H9 (cell line): ENCODE data around the gene PRSS56. TPM values are rescaled to one million over a fixed set of nuclear protein-coding genes. Genes with fewer than 3 reads are reported as not detected.

ENCODE experiments used
- DNase-seq: peaks from one replicate; pipeline ENCODE4 v3.0.0-alpha.2; 2017
- H2AFZ ChIP-seq: one replicate; pipeline ENCODE4 v1.6.1; 2013; ENCODE audit warnings: mild to moderate bottlenecking, low read length, control low read depth, moderate library complexity
- H2AK5ac ChIP-seq: 2 replicates; pipeline ENCODE4 v1.6.1; 2013; ENCODE audit warnings: low read length, control low read depth, mixed read lengths; ENCODE audit not compliant: insufficient read length
- H2BK120ac ChIP-seq: one replicate; pipeline ENCODE4 v1.6.1; 2013; ENCODE audit warnings: low read depth, mild to moderate bottlenecking, low read length, control low read depth, inconsistent platforms; ENCODE audit not compliant: poor library complexity, severe bottlenecking
- H2BK12ac ChIP-seq: 2 replicates; pipeline ENCODE4 v1.6.1; 2013; ENCODE audit warnings: low read length, control low read depth, mixed read lengths, low read depth; ENCODE audit not compliant: insufficient read length
- H2BK15ac ChIP-seq: 2 replicates; pipeline ENCODE4 v1.6.1; 2013; ENCODE audit warnings: low read depth, low read length, control low read depth
- H2BK20ac ChIP-seq: one replicate; pipeline ENCODE4 v1.6.1; 2013; ENCODE audit warnings: low read depth, mild to moderate bottlenecking, low read length, control low read depth, inconsistent platforms; ENCODE audit not compliant: poor library complexity, severe bottlenecking
- H2BK5ac ChIP-seq: 2 replicates; pipeline ENCODE4 v1.6.1; 2013; ENCODE audit warnings: low read length, control low read depth, mixed read lengths; ENCODE audit not compliant: insufficient read length
- H3K14ac ChIP-seq: 2 replicates; pipeline ENCODE4 v1.6.1; 2013; ENCODE audit warnings: low read length, control low read depth; ENCODE audit not compliant: insufficient read depth
- H3K18ac ChIP-seq: 2 replicates; pipeline ENCODE4 v1.6.1; 2013; ENCODE audit warnings: low read depth, mild to moderate bottlenecking, mixed read lengths, low read length, control low read depth; ENCODE audit not compliant: insufficient read length
- H3K23ac ChIP-seq: 2 replicates; pipeline ENCODE4 v1.6.1; 2013; ENCODE audit warnings: low read length, control low read depth, mixed read lengths, low read depth; ENCODE audit not compliant: insufficient read length
- H3K23me2 ChIP-seq: 2 replicates; pipeline ENCODE4 v1.6.1; 2013; ENCODE audit warnings: low read depth, mild to moderate bottlenecking, mixed read lengths, low read length, control low read depth; ENCODE audit not compliant: insufficient read length, poor library complexity, severe bottlenecking
- H3K27ac ChIP-seq: 2 replicates; pipeline ENCODE4 v1.5.1; 2013; ENCODE audit warnings: low read length, control low read depth, mixed read lengths, low read depth; ENCODE audit not compliant: insufficient read length
- H3K27me3 ChIP-seq: 2 replicates; pipeline ENCODE4 v1.6.1; 2013; ENCODE audit warnings: low read length, control low read depth, inconsistent platforms; ENCODE audit not compliant: insufficient read depth
- H3K4ac ChIP-seq: 2 replicates; pipeline ENCODE4 v1.6.1; 2013; ENCODE audit warnings: low read depth, mild to moderate bottlenecking, control low read depth, inconsistent platforms, low read length, moderate library complexity
- H3K4me1 ChIP-seq: 2 replicates; pipeline ENCODE4 v1.6.1; 2013; ENCODE audit warnings: low read length, control low read depth, inconsistent platforms; ENCODE audit not compliant: insufficient read depth
- H3K4me2 ChIP-seq: 2 replicates; pipeline ENCODE4 v1.6.1; 2013; ENCODE audit warnings: low read length, control low read depth, mixed read lengths; ENCODE audit not compliant: insufficient read length, insufficient read depth
- H3K56ac ChIP-seq: 2 replicates; pipeline ENCODE4 v1.6.1; 2013; ENCODE audit warnings: low read depth, mild to moderate bottlenecking, mixed read lengths, low read length, control low read depth; ENCODE audit not compliant: insufficient read length
- H3K79me1 ChIP-seq: 2 replicates; pipeline ENCODE4 v1.6.1; 2013; ENCODE audit warnings: low read depth, mild to moderate bottlenecking, moderate library complexity, low read length, control low read depth, inconsistent platforms; ENCODE audit not compliant: insufficient read depth, poor library complexity, severe bottlenecking
- H3K79me2 ChIP-seq: 2 replicates; pipeline ENCODE4 v1.6.1; 2013; ENCODE audit warnings: low read length, control low read depth, inconsistent platforms; ENCODE audit not compliant: insufficient read depth
- H3K9ac ChIP-seq: 2 replicates; pipeline ENCODE4 v1.6.1; 2013; ENCODE audit warnings: low read length, control low read depth, mixed read lengths; ENCODE audit not compliant: insufficient read length; ENCODE audit errors: extremely low read depth
- H3K9me3 ChIP-seq: one replicate; pipeline ENCODE4 v1.6.1; 2013; ENCODE audit warnings: low read depth, low read length, inconsistent platforms; ENCODE audit not compliant: control insufficient read depth
- H3T11ph ChIP-seq: one replicate; pipeline ENCODE4 v1.6.1; 2013; ENCODE audit warnings: mild to moderate bottlenecking, low read length, control low read depth, inconsistent platforms
- H4K20me1 ChIP-seq: one replicate; pipeline ENCODE4 v1.6.1; 2013; ENCODE audit not compliant: control insufficient read depth, insufficient read length, insufficient read depth
- H4K5ac ChIP-seq: 2 replicates; pipeline ENCODE4 v1.6.1; 2013; ENCODE audit warnings: low read depth, mild to moderate bottlenecking, mixed read lengths, low read length, control low read depth; ENCODE audit not compliant: insufficient read length
- H4K8ac ChIP-seq: replicated peaks from 2 replicates; pipeline ENCODE4 v1.6.1; 2013; ENCODE audit warnings: low read length, control low read depth, mixed read lengths, low read depth; ENCODE audit not compliant: insufficient read length
- H4K91ac ChIP-seq: 2 replicates; pipeline ENCODE4 v1.6.1; 2013; ENCODE audit warnings: low read depth, mild to moderate bottlenecking, moderate library complexity, mixed read lengths, low read length, control low read depth; ENCODE audit not compliant: insufficient read length
- H3K27ac Mint-ChIP-seq, 3 experiments: 2 replicates in 2 of 3; 3 replicates in 1 of 3; pipeline ENCODE4 v1.8.0; 2020 to 2021; ENCODE audit warnings: mixed read lengths in 3 of 3, mild to moderate bottlenecking in 1 of 3, moderate library complexity in 1 of 3
- H3K27me3 Mint-ChIP-seq: 2 replicates; pipeline ENCODE4 v1.8.0; 2021; ENCODE audit warnings: low read depth, mild to moderate bottlenecking, moderate library complexity, mixed read lengths
- H3K36me3 Mint-ChIP-seq, 3 experiments: 2 replicates in 2 of 3; 3 replicates in 1 of 3; pipeline ENCODE4 v1.8.0; 2020 to 2021; ENCODE audit warnings: low read depth in 3 of 3, mixed read lengths in 3 of 3; ENCODE audit not compliant: insufficient read depth in 1 of 3
- H3K4me1 Mint-ChIP-seq, 2 experiments: 2 replicates each; pipeline ENCODE4 v1.8.0; 2020; ENCODE audit warnings: mixed read lengths in 2 of 2
- H3K4me3 Mint-ChIP-seq, 2 experiments: 2 replicates in 1 of 2; 3 replicates in 1 of 2; pipeline ENCODE4 v1.8.0; 2020 to 2021; ENCODE audit warnings: mild to moderate bottlenecking in 2 of 2, mixed read lengths in 2 of 2, moderate library complexity in 1 of 2
- H3K9me3 Mint-ChIP-seq, 2 experiments: 2 replicates in 1 of 2; 3 replicates in 1 of 2; pipeline ENCODE4 v1.8.0; 2020; ENCODE audit warnings: mild to moderate bottlenecking in 2 of 2, mixed read lengths in 2 of 2, moderate library complexity in 1 of 2
- WGBS: extraction: QIAGEN DNeasy Blood & Tissue Kit; methylation state at CpG from one replicate; pipeline ENCODE4 v1.1.7; 2013; ENCODE audit warnings: missing lambda C conversion rate, low lambda C conversion rate, mixed read lengths; ENCODE audit not compliant: insufficient read length; ENCODE audit errors: extremely low coverage; 5-methylcytosine and 5-hydroxymethylcytosine counted together
- total RNA-seq: library from RNA; stranded (reverse); gene quantifications from 2 replicates; pipeline ENCODE4 v1.2.1, GENCODE V29; 2021
- TF ChIP-seq, protein P1 (sequence below): fragments of 200-600 bp; sonication (generic); conservative IDR thresholded peaks from 3 replicates; pipeline ENCODE4 v1.8.0; 2021; ENCODE audit warnings: antibody characterized with exemption, mild to moderate bottlenecking

The PRSS56 gene
- total RNA-seq, 1 experiment from 2014 or later = not detected

DNA sequence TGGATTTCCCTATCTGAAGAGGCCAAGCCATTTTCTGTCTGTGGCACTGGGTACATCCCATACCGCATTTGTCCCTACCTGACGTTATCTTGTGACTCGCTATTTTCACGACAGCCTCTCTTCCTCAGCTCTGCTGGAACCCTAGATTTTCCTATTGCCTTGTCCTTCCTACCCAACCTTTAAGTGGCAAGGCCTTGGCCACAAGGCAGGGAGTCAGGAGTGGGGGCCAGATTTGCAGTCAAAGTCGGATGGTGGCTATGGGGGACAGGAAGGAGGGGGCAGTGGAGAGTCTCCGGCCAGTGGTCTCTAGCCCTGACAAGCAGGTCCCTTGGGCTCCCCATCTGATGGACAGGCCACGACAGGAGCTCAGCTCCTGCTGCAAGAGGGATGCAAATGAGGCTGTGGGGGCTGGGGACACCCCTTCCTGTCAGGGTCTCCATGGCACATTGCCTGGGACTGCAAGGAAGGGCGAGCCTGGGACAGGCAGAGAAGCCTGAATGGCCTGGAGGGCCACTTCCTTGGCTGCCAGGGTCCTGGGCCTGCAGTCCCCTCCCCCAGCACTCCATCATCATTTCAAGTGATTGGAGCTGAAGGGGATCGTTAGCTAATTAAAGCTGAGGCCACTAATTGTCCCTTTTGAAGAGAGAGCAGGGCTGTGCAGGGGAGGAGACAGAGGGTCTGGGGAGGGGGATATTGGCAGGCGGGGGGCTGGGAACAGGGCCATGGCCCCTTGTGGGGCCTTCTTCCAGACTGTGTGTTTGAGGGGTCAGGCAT lies 26.3 kb upstream of the PRSS56 start:
- Histone ChIP-seq H3K14ac (0 out of 2 replicates have a peak overlapping the region, but pooled peaks have one; percentile 30), H3K4me1 (peaks cover 2% of the 10 kb centered on the region; the same call in 1 of the 2 replicates), H4K91ac (no peak overlapping the region), H3K56ac (no peak overlapping the region), H3K4ac (no peak overlapping the region), H2BK15ac (no peak overlapping the region), H4K5ac (no peak overlapping the region), H3K79me2 (no peaks in the 10 kb centered on the region), H4K8ac (no peak overlapping the region), H3K9ac (no peak overlapping the region), H3K18ac (no peak overlapping the region), H3T11ph (no peak overlapping the region), H4K20me1 (no peaks in the 10 kb centered on the region), H2BK5ac (no peak overlapping the region), H3K23ac (no peak overlapping the region), H3K23me2 (no peaks in the 10 kb centered on the region), H2AFZ (no peak overlapping the region), H3K9me3 (no peaks in the 10 kb centered on the region), H2BK20ac (no peak overlapping the region), H2AK5ac (no peak overlapping the region), H2BK12ac (no peak overlapping the region), H3K79me1 (no peaks in the 10 kb centered on the region), H3K27ac (no peak overlapping the region), H3K4me2 (no peak overlapping the region), H2BK120ac (no peak overlapping the region), H3K27me3 (no peaks in the 10 kb centered on the region; the same call in 1 of the 2 replicates)
- WGBS = no CpG with 5 or more reads among the region's 10 CpGs
- TF ChIP-seq, protein P1, sequence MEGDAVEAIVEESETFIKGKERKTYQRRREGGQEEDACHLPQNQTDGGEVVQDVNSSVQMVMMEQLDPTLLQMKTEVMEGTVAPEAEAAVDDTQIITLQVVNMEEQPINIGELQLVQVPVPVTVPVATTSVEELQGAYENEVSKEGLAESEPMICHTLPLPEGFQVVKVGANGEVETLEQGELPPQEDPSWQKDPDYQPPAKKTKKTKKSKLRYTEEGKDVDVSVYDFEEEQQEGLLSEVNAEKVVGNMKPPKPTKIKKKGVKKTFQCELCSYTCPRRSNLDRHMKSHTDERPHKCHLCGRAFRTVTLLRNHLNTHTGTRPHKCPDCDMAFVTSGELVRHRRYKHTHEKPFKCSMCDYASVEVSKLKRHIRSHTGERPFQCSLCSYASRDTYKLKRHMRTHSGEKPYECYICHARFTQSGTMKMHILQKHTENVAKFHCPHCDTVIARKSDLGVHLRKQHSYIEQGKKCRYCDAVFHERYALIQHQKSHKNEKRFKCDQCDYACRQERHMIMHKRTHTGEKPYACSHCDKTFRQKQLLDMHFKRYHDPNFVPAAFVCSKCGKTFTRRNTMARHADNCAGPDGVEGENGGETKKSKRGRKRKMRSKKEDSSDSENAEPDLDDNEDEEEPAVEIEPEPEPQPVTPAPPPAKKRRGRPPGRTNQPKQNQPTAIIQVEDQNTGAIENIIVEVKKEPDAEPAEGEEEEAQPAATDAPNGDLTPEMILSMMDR = no peak
- Mint-ChIP-seq H3K36me3 (no peaks in the 10 kb centered on the region; a peak in 1 of 7 replicates), H3K9me3 (no peaks in the 10 kb centered on the region; a peak in 1 of 5 replicates), H3K4me3 (no peak overlapping the region), H3K4me1 (peaks cover 17 to 45% of the 10 kb centered on the region in 2 experiments), H3K27ac (peak overlapping the region in 1 of 3 experiments; percentile 86; a peak in 1 of 7 replicates), H3K27me3 (peaks cover 41% of the 10 kb centered on the region)
- DNase-seq = no peak
